ENCODE measurements around the gene TMEM100.

Gene TMEM100

GRCh38 chr17:55727920-55728319 lies 5.3 kb upstream of the TMEM100 start:
- DNase-seq, result no peak
- in situ Hi-C loops (cut with MboI; ENCODE audit: low pct_unique_long_range_greater_than_20kb, low sequenced_read_pairs), result loop anchor here (25.0 kb wide), 1 partner anchor 109 kb away; no protein-coding TSS in a partner anchor

GRCh38 chr17:55727275-55727674 lies 4.6 kb upstream of the TMEM100 start:
- DNase-seq, result no peak
- in situ Hi-C loops (cut with MboI; ENCODE audit: low pct_unique_long_range_greater_than_20kb, low sequenced_read_pairs), result loop anchor here (25.0 kb wide), 1 partner anchor 110 kb away; no protein-coding TSS in a partner anchor

GRCh38 chr17:55726440-55726839 lies 3.8 kb upstream of the TMEM100 start:
- DNase-seq, result no peak
- in situ Hi-C loops (cut with MboI; ENCODE audit: low pct_unique_long_range_greater_than_20kb, low sequenced_read_pairs), result loop anchor here (25.0 kb wide), 1 partner anchor 111 kb away; no protein-coding TSS in a partner anchor

GRCh38 chr17:55723488-55723848 lies 804 bp upstream of the TMEM100 start:
- in situ Hi-C loops (cut with MboI; ENCODE audit: low pct_unique_long_range_greater_than_20kb, low sequenced_read_pairs), result no loop called here

GRCh38 chr17:55722016-55722736 lies 488 bp downstream of the TMEM100 start:
- in situ Hi-C loops (cut with MboI; ENCODE audit: low pct_unique_long_range_greater_than_20kb, low sequenced_read_pairs), result no loop called here
- DNase-seq, result no peak

More at GRCh38 chr17:55723488-55723848, 804 bp upstream of the TMEM100 start:
- DNase-seq, result no peak

- no peak for DNase-seq
- in situ Hi-C loops (cut with MboI; ENCODE audit: low pct_unique_long_range_greater_than_20kb, low sequenced_read_pairs), result no loop called here
Measured at GRCh38 chr17:55720919-55721836, 1.5 kb downstream of the TMEM100 start.

GRCh38 chr17:55717898-55718735 lies 4.5 kb downstream of the TMEM100 start:
- peak; percentile 73 for DNase-seq
- in situ Hi-C loops (cut with MboI; ENCODE audit: low pct_unique_long_range_greater_than_20kb, low sequenced_read_pairs), result no loop called here

GRCh38 chr17:55717432-55717831 lies 5.2 kb downstream of the TMEM100 start:
- in situ Hi-C loops (cut with MboI; ENCODE audit: low pct_unique_long_range_greater_than_20kb, low sequenced_read_pairs), result no loop called here
- DNase-seq, result no peak

- in situ Hi-C loops (cut with MboI; ENCODE audit: low pct_unique_long_range_greater_than_20kb, low sequenced_read_pairs), result no loop called here
- no peak for DNase-seq
Measured at GRCh38 chr17:55710829-55711496, 11.7 kb downstream of the TMEM100 start.

GRCh38 chr17:55710410-55710809 lies 12.3 kb downstream of the TMEM100 start:
- in situ Hi-C loops (cut with MboI; ENCODE audit: low pct_unique_long_range_greater_than_20kb, low sequenced_read_pairs), result no loop called here
- no peak for DNase-seq

GRCh38 chr17:55709984-55710383 lies 12.7 kb downstream of the TMEM100 start:
- DNase-seq, result no peak
- in situ Hi-C loops (cut with MboI; ENCODE audit: low pct_unique_long_range_greater_than_20kb, low sequenced_read_pairs), result no loop called here

GRCh38 chr17:55709440-55709839 lies 13.2 kb downstream of the TMEM100 start:
- no peak for DNase-seq
- in situ Hi-C loops (cut with MboI; ENCODE audit: low pct_unique_long_range_greater_than_20kb, low sequenced_read_pairs), result no loop called here

- DNase-seq, result no peak
- in situ Hi-C loops (cut with MboI; ENCODE audit: low pct_unique_long_range_greater_than_20kb, low sequenced_read_pairs), result no loop called here
Measured at GRCh38 chr17:55708175-55708974, 14.3 kb downstream of the TMEM100 start.

GRCh38 chr17:55706808-55707773 lies 15.6 kb downstream of the TMEM100 start:
- in situ Hi-C loops (cut with MboI; ENCODE audit: low pct_unique_long_range_greater_than_20kb, low sequenced_read_pairs), result no loop called here
- no peak for DNase-seq

GRCh38 chr17:55705847-55706246 lies 16.8 kb downstream of the TMEM100 start:
- no peak for DNase-seq
- in situ Hi-C loops (cut with MboI; ENCODE audit: low pct_unique_long_range_greater_than_20kb, low sequenced_read_pairs), result no loop called here

- DNase-seq, result no peak
- in situ Hi-C loops (cut with MboI; ENCODE audit: low pct_unique_long_range_greater_than_20kb, low sequenced_read_pairs), result no loop called here
Measured at GRCh38 chr17:55704401-55704800, 18.3 kb downstream of the TMEM100 start.

GRCh38 chr17:55702150-55702549 lies 20.5 kb downstream of the TMEM100 start:
- no peak for DNase-seq
- in situ Hi-C loops (cut with MboI; ENCODE audit: low pct_unique_long_range_greater_than_20kb, low sequenced_read_pairs), result no loop called here
